Hematopoietic multipotent progenitor cell treated with erythropoietin and hydrocortisone succinate and interleukin-3 and kit ligand, for 8 days (in vitro differentiated cells): ENCODE measurements around the gene ERO1B.

Experiments used
- DNase-seq: peaks from one replicate; pipeline ENCODE4 v3.0.0-alpha.2; 2015

Gene ERO1B

DNA sequence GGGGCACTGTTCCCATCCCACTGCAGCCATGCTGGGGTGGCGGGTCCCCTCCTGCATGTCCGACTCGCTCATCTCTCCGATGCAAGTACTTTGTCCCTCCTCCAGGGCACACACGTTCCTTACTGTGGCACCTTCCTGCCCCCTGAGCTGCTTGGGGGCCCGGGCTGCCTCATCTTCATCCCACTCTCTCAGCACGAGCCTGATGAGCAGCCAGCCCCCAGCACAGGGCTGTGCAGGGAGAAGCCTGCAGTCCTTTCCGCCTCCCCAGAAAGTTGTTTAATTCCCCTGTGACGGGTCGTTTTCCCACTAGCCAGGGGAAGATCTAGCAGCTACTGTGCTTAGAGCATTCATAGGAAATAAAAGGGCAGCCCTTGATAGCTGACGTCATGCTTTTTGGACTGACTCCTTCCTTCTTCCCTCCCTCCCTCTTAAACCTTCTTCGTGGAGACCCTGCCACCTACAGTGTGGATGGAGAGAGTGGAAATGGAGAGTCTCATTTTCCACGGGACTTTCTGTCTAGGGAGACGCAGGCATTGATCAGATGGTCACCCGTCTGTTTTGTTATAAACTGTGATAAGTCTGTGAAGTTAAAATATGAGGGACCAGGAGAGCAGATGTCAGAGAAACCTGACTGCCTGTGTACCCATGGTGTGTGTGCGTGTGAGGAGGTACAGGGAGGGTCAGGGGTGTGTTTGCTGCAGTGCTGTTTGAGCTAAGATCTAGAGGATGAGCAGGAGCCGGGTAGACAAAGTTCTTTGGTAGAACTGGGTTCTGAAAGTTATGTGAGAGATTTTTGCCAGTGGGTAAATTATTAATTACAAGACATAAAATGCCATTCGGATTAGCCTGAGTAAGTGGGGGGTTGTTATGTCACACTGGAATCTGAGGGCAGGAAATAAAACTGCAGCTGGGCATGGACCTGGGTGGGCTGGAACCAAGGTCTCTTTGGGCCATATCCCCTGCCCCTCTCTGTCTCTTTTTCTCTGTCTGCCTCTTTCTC is 105.1 kb downstream of the ERO1B start:
- no peak for DNase-seq

DNA sequence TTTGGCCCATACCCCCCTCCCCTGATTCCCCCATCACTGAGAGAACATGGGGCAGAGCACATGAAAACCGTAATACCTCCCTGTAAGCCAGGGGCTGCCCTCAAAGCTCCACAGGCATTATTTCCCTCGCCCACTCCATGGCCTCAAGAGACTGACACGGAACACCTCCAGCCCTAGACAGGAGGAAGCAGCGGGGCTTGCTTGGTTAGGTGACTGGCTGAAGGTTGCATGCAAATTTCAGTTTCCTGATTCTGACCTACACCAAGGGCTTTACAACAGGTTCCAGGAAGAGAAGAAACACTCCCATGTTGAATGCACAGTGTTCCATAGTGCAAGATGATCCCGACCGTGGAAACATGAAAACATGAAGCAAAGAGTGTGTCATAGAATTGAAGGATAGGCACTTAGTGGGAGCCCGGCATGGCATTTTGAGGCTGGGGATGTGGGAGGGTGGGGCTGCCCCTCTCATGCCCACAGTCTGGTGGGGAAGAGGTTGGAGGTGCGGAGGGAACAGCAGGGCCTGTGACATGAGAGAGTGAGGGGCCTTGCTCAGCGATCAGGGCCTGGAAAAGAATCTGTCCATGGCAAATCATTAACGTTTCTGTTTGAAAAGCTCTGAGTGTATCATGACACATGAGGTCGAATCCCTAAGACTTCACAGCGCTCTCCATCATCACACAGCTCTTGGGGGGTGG is 106.0 kb downstream of the ERO1B start:
- no peak for DNase-seq

DNA sequence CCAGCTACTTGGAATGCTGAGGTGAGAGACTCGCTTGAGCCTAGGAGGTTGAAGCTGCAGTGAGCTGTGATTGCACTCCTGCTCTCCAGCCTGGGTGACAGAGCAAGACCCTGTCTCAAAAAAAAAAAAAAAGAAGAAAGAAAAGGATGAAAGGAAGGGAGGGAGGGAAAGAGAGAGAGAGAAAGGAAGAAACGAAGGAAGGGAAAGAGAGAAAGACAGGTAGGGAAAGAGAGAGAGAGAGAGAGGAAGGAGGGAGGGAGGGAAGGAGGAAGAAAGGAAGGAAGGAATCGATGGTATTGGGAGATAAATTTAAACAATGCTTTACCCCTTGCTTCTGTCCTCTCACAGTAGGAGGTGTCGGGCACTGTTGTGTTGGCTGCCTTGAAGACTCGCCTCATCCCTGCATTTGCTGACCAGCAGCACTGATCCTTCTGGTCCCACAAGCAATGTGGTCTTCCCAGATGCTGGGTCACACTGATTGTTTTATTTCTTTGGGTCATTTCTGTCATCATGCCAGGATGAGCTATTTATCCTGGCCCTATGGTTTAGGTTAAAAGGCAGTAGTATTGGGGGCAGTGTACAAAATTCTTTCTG is 108.5 kb downstream of the ERO1B start:
- DNase-seq, result no peak

DNA sequence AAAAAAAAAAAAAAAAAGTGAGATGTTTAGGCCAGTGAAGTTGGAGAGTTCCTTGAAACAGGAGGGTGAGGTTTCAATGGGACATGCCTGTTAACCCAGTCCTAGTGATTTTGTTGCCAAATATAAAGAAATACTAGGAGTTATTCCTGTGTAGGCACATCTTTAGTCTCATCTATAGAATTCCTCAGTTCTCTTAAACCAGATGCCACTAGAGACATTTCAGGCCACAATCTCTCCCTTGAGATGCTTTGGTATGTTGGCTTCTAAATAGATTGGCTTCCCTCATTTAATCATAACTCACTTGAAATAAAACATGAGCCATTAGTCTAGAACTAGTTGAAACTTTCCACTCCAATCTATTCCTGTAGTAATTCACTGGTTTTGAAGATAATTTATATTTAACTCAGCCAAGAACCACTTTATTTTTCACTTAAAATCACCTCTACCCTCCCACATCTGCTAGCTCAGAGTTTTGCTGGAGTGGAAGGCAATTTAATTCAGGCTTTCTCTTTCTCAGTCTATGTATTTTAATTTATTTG is 109.6 kb downstream of the ERO1B start:
- no peak for DNase-seq

DNA sequence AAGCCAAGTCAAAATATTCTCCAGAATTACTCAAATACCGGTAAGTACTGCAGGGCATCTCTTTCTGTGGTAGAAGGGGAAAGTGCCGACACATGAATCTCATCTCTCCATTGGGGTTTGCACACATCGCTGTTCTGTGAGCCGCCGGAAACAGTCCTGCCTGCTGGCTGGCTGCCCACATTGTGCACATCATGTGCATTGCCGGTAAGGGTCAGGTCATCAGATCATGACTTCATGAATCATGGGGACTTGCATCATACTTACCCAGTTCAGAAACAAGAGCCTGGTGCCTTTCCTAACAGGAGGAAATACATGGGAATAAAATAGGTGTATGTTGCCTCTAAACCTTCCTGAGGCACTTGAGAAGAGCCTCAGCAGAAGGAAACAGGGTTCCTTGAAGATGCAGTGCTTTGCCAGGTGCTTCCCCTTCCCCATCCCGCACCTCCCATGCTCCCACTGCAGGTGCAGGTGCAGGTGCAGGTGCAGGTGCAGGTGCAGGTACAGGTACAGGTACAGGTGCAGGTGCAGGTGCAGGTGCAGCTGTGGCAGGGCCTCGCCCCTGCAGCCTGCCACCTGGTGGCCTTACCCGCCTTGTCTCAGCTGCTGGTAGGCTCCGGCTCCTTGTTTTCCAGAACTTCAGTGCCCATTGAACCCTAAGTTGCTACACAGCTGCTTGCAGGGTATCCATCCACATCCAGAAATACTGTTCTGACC is 112.9 kb downstream of the ERO1B start:
- DNase-seq, result no peak

DNA sequence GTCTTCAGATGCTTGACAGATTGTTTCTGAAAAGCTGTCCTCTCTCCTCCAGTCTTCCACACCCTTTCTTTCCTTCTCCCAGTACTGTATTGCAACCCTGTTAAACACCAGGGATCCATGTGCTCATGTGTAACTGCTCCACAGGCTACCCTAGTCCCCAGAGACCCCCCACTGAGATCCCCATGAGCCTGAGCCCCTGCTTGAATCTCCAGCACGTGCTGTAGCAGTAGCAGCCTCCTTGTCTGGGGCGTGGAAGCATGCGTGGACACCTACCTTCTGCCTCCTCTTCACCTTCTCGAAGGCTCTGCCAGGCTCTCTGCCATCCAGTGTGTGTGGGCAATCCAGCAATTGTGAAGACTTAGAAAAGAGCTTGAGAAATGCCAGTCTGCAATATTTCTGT is 114.2 kb downstream of the ERO1B start:
- DNase-seq, result no peak

DNA sequence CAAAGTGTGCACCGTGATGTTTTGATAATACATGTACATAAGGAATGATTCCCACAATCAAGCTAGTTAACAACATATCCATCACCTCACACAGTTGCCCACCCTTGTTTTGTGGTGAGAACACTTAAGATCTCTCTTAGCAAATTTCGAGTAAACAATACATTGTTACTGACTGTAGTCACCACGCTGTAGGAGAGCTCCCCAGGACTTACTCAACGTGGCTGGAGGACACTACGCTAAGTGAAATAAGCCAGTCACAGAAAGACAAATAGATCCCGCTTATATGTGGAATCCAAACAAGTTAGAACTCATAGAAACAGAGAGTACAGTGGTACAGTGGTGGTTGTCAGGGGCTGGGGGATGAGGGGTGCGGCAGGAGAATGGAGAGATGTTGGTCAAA is 114.6 kb downstream of the ERO1B start:
- no peak for DNase-seq

DNA sequence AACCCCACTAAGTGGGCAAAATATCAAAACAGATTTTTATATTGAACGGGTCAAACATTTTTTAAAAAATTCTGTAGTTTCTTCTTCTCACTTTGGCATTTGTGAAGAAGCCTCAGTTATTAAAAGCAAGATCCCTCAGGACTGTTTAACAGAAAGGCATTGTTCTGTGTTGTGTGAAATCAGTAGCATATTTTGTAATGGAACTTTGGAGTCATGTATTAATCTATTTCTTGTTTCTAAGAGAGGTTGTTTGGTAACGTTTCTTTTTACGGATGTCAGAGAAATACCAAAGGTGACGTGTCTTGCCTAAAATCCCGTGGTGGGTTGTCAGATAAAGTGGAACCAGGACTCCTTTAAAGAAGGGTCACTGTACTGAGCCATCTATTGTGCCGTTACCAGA is 115.7 kb downstream of the ERO1B start:
- no peak for DNase-seq
